Measurements from ENCODE around the gene COLGALT1. TPM values are rescaled to one million over a fixed set of nuclear protein-coding genes. Genes with fewer than 3 reads are reported as not detected.
"Not testable (repeated sequence)": the region's sequence is repeated elsewhere in the genome, so short reads cannot be mapped to it uniquely, and the experiment has no call there.

Gene COLGALT1
- 100 to 1,000 TPM in 1 of 8 experiments, 10 to 100 TPM in 7; 19.7 to 101 (median 31.0) TPM for total RNA-seq

- 0% methylated on average over 2 to 3 of the region's 64 CpGs; no CpG with 5 or more reads in 8 of the 10 experiments for WGBS, 10 experiments
Measured at GRCh38 chr19:17555480-17555928, at the start of gene COLGALT1. Gene COLGALT1, plus strand, starts transcription at chr19:17555649. Its CDS starts 65 bp downstream, at chr19:17555714.

GRCh38 chr19:17506745-17507144 lies 48.7 kb upstream of the COLGALT1 start:
- in situ Hi-C loops (cut with MboI; ENCODE audit: low pct_unique_long_range_greater_than_20kb in 2 of 9, low sequenced_read_pairs in 9 of 9, unreplicated experiment in 9 of 9) = no loop called here
- no peak overlapping the region for H3K27ac ChIP-seq
- H3K4me3 ChIP-seq = no peak overlapping the region
- no peak for ATAC-seq (replicated peaks in 6 of 8)
- peaks cover 12 to 14% of the 10 kb centered on the region in 2 donors for H3K4me1 ChIP-seq (replicated peaks in 1 of 2)
- 81 to 100% (median 93%) methylated on average over 1 to 8 of the region's 9 CpGs; no CpG with 5 or more reads in 4 of the 10 experiments for WGBS, 10 experiments

More at GRCh38 chr19:17555480-17555928, at the start of gene COLGALT1:
- Histone ChIP-seq H3K4me1 (replicated peaks in 1 of 2) (peaks cover 0 to 3% of the 10 kb centered on the region in 2 donors), H3K4me3 (peak within 1 kb of the TSS; percentile 79 to 99 (median 92)), H3K27ac (peak within 1 kb of the TSS; percentile 67 to 85)
- ATAC-seq (replicated peaks in 6 of 8) = peak; percentile 81 to 96 (median 93)
- in situ Hi-C loops (cut with MboI; ENCODE audit: low pct_unique_long_range_greater_than_20kb in 2 of 9, low sequenced_read_pairs in 9 of 9, unreplicated experiment in 9 of 9) = no loop called here

GRCh38 chr19:17508558-17508933 lies 46.9 kb upstream of the COLGALT1 start:
- WGBS, 10 experiments = 89 to 100% methylated on average over 2 to 3 of the region's 3 CpGs; no CpG with 5 or more reads in 8 of the 10 experiments

GRCh38 chr19:17510220-17510993 lies 45.0 kb upstream of the COLGALT1 start:
- in situ Hi-C loops (cut with MboI; ENCODE audit: low pct_unique_long_range_greater_than_20kb in 2 of 9, low sequenced_read_pairs in 9 of 9, unreplicated experiment in 9 of 9) = no loop called here
- Histone ChIP-seq H3K4me1 (replicated peaks in 1 of 2) (peaks cover 17% of the 10 kb centered on the region in 2 donors), H3K27ac (peak overlapping the region; percentile 94 to 98), H3K4me3 (peak overlapping the region; percentile 61 to 94 (median 85))
- 6 to 87% (median 54%) methylated on average over 1 to 9 of the region's 13 CpGs for WGBS, 10 experiments
- ATAC-seq (replicated peaks in 6 of 8) = no peak

More at GRCh38 chr19:17508558-17508933, 46.9 kb upstream of the COLGALT1 start:
- Histone ChIP-seq H3K4me1 (replicated peaks in 1 of 2) (peaks cover 17% of the 10 kb centered on the region in 2 donors), H3K27ac (peak overlapping the region; percentile 79 to 81)
- H3K4me3 ChIP-seq; ATAC-seq (replicated peaks in 6 of 8); in situ Hi-C loops (cut with MboI; ENCODE audit: low pct_unique_long_range_greater_than_20kb in 2 of 9, low sequenced_read_pairs in 9 of 9, unreplicated experiment in 9 of 9): not testable (repeated sequence)

- H3K4me3 ChIP-seq = peak overlapping the region; percentile 61 to 94 (median 85)
- peak; percentile 50 to 75 (median 70) for ATAC-seq (replicated peaks in 6 of 8)
- in situ Hi-C loops (cut with MboI; ENCODE audit: low pct_unique_long_range_greater_than_20kb in 2 of 9, low sequenced_read_pairs in 9 of 9, unreplicated experiment in 9 of 9) = no loop called here
- WGBS, 10 experiments = 0 to 13% (median 0%) methylated on average over 2 to 16 of the region's 82 CpGs; no CpG with 5 or more reads in 4 of the 10 experiments
- peaks cover 17% of the 10 kb centered on the region in 2 donors for H3K4me1 ChIP-seq (replicated peaks in 1 of 2)
- H3K27ac ChIP-seq = peak overlapping the region; percentile 94 to 98
Measured at GRCh38 chr19:17511724-17512573, 43.5 kb upstream of the COLGALT1 start.

- 40 to 100% (median 60%) methylated on average over 1 to 5 of the region's 9 CpGs; no CpG with 5 or more reads in 3 of the 10 experiments for WGBS, 10 experiments
- H3K4me3 ChIP-seq = peak overlapping the region; percentile 61 to 94 (median 85)
- in situ Hi-C loops (cut with MboI; ENCODE audit: low pct_unique_long_range_greater_than_20kb in 2 of 9, low sequenced_read_pairs in 9 of 9, unreplicated experiment in 9 of 9) = no loop called here
- H3K4me1 ChIP-seq (replicated peaks in 1 of 2) = peaks cover 16 to 17% of the 10 kb centered on the region in 2 donors
- ATAC-seq (replicated peaks in 6 of 8) = peak in 1 of 8 experiments; percentile 1
- peak overlapping the region; percentile 94 to 98 for H3K27ac ChIP-seq
Measured at GRCh38 chr19:17512574-17512939, 42.9 kb upstream of the COLGALT1 start.

GRCh38 chr19:17515408-17516149 lies 39.9 kb upstream of the COLGALT1 start:
- Histone ChIP-seq H3K4me3 (no peak overlapping the region), H3K27ac (no peak overlapping the region), H3K4me1 (replicated peaks in 1 of 2) (peaks cover 4 to 8% of the 10 kb centered on the region in 2 donors)
- in situ Hi-C loops (cut with MboI; ENCODE audit: low pct_unique_long_range_greater_than_20kb in 2 of 9, low sequenced_read_pairs in 9 of 9, unreplicated experiment in 9 of 9) = no loop called here
- no peak for ATAC-seq (replicated peaks in 6 of 8)
- 90 to 100% (median 90%) methylated on average over 1 to 2 of the region's 15 CpGs; no CpG with 5 or more reads in 7 of the 10 experiments for WGBS, 10 experiments

GRCh38 chr19:17517898-17518297 lies 37.6 kb upstream of the COLGALT1 start:
- H3K27ac ChIP-seq = no peak overlapping the region
- ATAC-seq (replicated peaks in 6 of 8) = no peak
- H3K4me3 ChIP-seq = no peak overlapping the region
- in situ Hi-C loops (cut with MboI; ENCODE audit: low pct_unique_long_range_greater_than_20kb in 2 of 9, low sequenced_read_pairs in 9 of 9, unreplicated experiment in 9 of 9) = no loop called here
- no peaks in the 10 kb centered on the region for H3K4me1 ChIP-seq (replicated peaks in 1 of 2)
- WGBS, 10 experiments = 92 to 100% (median 100%) methylated on average over 1 of the region's 1 CpG; no CpG with 5 or more reads in 1 of the 10 experiments

GRCh38 chr19:17518654-17519053 lies 36.8 kb upstream of the COLGALT1 start:
- 71 to 100% (median 98%) methylated on average over 1 to 6 of the region's 8 CpGs; no CpG with 5 or more reads in 2 of the 10 experiments for WGBS, 10 experiments
- H3K27ac ChIP-seq; ATAC-seq (replicated peaks in 6 of 8); in situ Hi-C loops (cut with MboI; ENCODE audit: low pct_unique_long_range_greater_than_20kb in 2 of 9, low sequenced_read_pairs in 9 of 9, unreplicated experiment in 9 of 9); H3K4me3 ChIP-seq; H3K4me1 ChIP-seq (replicated peaks in 1 of 2): not testable (repeated sequence)

GRCh38 chr19:17519967-17520366 lies 35.5 kb upstream of the COLGALT1 start:
- H3K27ac ChIP-seq = no peak overlapping the region
- no peaks in the 10 kb centered on the region for H3K4me1 ChIP-seq (replicated peaks in 1 of 2)
- H3K4me3 ChIP-seq = no peak overlapping the region
- in situ Hi-C loops (cut with MboI; ENCODE audit: low pct_unique_long_range_greater_than_20kb in 2 of 9, low sequenced_read_pairs in 9 of 9, unreplicated experiment in 9 of 9) = no loop called here
- WGBS, 10 experiments = 80 to 100% (median 94%) methylated on average over 2 to 7 of the region's 9 CpGs; no CpG with 5 or more reads in 5 of the 10 experiments
- ATAC-seq (replicated peaks in 6 of 8) = no peak

GRCh38 chr19:17520865-17521264 lies 34.6 kb upstream of the COLGALT1 start:
- in situ Hi-C loops (cut with MboI; ENCODE audit: low pct_unique_long_range_greater_than_20kb in 2 of 9, low sequenced_read_pairs in 9 of 9, unreplicated experiment in 9 of 9) = no loop called here
- H3K4me3 ChIP-seq = no peak overlapping the region
- no peak for ATAC-seq (replicated peaks in 6 of 8)
- H3K4me1 ChIP-seq (replicated peaks in 1 of 2) = no peaks in the 10 kb centered on the region
- 91 to 100% (median 96%) methylated on average over 4 to 8 of the region's 25 CpGs; no CpG with 5 or more reads in 6 of the 10 experiments for WGBS, 10 experiments
- H3K27ac ChIP-seq = no peak overlapping the region

Data from motor neuron (in vitro differentiated cells).